DMS79 (cell line): Measurements from ENCODE around the gene B4GALNT1.

Experiments
- DNase-seq: peaks from one replicate; lab custom pipeline; 2025; lab: John Stamatoyannopoulos, UW

B4GALNT1 gene

DNA sequence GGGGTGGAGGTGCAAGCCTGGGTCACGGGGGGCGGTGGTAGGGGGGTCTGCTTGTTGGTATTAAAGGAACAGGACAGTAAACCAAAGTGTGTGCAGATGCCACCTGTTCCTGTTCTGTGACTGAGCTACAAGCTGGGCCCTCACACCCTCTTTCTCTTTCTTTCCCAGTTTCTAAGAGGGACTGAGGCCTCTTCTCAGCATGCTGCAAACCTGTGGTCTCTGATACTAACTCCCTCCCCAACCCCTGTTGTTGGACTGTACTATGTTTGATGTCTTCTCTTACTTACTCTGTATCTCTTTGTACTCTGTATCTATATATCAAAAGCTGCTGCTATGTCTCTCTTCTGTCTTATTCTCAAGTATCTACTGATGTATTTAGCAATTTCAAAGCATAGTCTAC, 49.0 kb downstream of the B4GALNT1 start:
- DNase-seq = no peak

DNA sequence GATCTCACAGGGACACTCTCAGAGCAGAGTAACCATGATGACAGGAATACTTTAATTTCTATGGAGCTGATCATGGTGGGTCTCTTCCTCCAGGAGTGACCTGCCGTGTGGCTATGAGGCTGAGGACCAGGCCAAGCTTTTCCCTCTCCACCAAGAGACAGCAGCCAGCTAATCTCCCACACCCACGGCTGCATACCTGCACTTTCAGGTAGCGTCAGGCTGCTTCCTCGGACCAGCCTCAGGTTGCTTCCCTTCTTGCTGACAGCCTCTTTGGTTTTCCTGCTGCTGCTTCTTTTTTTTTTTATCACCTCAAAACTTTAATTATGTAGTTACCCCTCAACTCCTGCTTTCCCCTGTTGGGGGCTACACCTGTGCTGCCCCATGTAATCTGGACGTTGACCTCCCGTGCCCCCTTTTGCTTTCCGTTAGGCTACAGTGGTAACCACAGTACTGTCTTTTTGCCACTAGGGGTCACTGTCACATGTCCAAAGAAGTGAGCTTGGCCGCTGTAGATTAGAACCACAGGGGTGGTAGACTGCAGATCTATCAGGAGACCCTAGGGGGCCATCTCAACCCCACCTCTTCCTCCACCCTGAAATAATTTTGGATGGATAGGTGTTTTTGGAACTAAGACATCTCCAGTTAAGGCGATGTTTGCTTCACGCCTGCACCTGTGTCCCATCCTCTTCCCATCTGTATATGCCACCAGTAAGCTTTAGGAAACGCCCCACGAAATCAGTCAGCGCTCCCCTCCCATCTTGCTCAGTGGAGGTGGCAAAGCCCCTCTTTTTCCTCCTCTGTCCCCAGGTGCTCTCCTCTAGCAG, 49.8 kb downstream of the B4GALNT1 start:
- DNase-seq = peak; percentile 22

DNA sequence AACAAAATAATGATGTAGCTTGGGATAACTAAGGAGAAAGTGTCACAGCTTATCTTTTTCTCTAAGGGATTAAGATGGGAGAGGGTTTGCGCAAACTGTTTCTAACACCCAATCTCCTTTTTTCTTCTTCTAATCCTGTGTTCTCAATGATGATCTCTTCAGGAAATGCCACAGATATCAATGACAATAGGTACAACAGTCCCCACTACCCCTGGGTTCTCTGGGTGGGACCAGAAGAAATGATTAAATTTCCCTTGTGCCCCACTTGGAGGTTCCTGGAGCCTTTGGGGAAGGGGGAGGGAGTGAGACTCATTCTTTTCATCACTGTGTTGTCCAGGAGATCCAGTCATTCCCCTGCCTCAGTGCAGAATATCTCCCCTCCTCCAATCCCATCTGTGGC, 50.6 kb downstream of the B4GALNT1 start:
- DNase-seq = no peak

DNA sequence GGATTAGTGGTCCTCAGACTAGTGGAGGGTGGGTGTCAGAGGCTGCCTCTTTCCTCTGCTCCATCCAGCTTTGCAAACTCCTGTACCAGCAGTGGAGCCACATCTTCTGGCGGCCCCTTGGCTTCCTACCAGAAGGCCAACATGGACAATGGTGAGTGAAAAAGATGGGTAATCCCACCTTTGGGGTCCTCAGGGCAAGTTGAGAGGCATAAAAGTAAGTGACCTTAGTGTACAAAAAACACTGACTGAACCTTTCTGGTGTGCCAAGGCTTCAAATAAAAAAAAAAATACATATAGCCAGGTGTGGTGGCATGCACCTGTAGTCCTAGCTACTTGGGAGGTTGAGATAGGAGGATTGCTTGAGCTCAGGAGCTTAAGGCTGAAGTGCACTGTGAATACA, 51.2 kb downstream of the B4GALNT1 start:
- DNase-seq = no peak

DNA sequence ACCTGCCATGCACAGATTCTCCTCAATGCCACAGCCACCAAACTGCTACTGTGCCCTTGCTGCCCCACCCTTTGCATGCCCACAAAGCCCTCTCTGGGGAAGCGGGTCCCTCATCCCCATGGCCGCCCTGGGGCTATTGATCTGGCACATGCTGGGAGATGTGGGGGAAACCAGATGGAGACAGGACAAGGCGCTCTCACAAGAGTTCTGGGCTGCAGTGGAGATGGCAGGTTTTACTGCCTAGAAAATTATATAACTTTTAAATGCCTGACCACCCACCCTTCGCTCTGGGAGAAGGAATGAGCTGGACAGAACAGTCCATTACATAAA, 52.6 kb downstream of the B4GALNT1 start:
- DNase-seq = no peak

DNA sequence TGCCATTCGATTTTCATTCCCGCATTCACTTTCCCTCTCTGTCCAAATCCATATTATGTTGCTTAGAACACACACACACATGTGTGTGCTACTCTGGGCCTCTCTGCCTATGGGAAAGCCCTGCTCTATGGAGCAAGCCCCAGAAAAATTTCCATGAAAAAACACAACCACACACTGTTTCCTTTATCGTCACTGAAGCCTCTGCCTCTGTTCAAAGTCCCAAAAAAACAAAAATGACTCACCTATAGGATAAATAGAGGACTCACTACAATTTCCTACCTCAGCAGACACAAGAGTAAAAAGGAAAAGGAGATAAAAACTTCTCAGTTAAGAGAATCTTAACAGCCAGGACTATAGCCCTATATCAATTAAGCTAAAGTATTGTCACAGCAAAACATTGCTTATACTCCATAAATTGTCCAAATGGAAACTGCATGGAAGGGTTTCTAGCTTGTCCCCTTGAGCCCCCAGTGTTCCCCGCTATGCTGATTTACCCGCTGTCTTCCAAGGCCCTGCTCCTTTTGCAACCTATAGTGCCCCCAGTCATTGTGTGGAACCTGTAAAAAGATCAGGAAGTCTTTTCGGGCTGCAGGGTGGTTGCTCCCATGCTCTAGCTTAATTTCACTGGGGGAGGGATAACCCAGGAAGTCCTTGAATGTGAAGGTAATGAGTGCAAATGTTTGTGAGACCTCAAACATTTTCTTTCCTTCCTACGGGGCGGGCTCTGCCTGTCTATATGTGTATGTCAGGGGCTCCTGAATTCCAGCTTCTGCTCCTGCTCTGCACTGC, 53.1 kb downstream of the B4GALNT1 start:
- DNase-seq = no peak

DNA sequence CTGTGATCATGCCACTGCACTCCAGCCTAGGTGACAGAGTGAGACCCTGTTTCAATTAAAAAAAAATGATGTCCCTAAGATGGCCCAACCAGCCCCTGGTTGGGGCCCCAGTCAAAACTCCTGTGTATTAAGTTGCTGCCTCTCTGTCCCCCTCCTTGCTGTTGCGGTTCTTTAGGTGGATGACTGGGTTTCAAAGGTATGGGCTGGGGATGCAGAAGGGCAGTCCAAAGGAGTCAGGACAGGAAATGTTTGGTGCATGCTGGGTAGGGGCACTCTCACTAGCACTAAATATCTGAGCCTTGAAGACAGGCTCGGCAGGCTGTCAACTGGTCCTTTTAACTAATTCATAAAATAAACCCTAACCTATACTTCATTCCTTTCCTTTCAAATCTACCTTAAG, 54.0 kb downstream of the B4GALNT1 start:
- no peak for DNase-seq

DNA sequence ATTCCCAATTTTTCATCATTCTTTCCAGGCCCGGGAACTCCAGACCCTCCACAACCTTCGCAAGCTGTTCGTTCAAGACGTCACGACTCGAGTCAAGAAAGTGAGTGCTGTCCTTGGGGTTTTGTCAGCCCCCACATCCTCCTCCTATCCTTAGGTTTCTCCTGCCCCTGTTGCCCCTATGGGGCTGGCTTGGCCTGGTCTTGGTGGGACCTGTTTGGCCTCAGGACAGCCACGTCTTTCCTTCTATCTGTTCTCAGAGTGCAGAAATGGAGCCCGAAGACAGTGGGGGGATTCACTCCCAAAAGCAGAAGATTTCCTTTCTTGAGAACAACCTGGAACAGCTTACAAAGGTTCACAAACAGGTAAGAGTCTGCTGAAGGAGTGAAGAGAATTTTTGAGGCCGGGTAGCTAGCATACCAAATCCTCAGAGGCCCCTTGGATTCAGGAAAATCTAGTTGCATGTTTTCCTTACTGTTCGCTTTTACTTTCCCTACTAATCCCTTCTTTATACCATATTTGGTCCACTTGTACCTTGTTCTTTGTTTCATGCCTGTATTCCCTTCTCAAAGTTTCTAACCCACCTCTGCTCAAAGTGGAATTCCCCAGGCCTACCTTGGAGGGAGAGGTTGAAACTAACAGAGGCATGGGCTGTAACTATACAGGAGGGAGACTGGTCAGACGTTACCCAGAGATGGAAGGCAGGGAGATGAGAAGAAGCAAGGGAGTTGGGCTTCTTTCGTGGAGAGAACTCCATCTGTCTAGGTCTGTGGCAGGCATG, 54.8 kb downstream of the B4GALNT1 start:
- no peak for DNase-seq

DNA sequence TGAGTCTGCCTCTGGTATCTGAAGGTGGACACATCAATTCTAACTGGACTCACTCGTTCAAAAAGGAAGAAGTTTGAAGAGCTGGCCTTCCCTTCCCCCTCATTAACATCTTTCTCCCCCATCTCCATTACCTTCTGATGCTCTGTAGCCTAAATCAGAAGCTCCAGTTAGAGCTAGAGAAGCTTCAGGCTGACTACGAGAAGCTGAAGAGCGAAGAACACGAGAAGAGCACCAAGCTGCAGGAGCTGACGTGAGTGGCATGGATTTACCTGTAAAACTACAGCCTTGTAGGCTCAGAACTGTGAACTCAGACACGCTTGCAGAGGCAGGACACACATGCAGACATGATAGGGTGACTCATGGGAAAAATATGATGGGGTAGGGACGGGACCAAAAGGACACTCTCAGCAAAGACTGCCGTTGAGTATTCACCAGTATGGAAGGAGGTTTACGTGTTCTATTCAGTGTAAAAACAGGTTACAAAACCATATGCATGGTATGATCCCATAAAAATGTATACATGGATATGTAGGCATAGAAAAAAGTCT, 56.3 kb downstream of the B4GALNT1 start:
- no peak for DNase-seq
